ENCODE data around the gene CD24.
A peak's percentile ranks its signal among the peaks of the same experiment; 100 is the strongest.

Gene CD24

GRCh38 chr6:106925948-106926347, 48.6 kb downstream of the CD24 start:
- H3K79me1 ChIP-seq (ENCODE audit: low read length): no peaks in the 10 kb centered on the region
- H3K27me3 ChIP-seq (ENCODE audit: insufficient read depth, low read length, poor library complexity): no peaks in the 10 kb centered on the region
- H3K79me2 ChIP-seq (ENCODE audit: control insufficient read depth, insufficient read depth, low read length): no peaks in the 10 kb centered on the region
- no peak overlapping the region for H3K4me2 ChIP-seq (ENCODE audit: low read length)
- DNase-seq: no peak
- no peak overlapping the region for H3K4ac ChIP-seq (ENCODE audit: low read depth, low read length)
- H2BK5ac ChIP-seq (ENCODE audit: low read length): no peak overlapping the region
- no peak overlapping the region for H2BK15ac ChIP-seq (replicated peaks; ENCODE audit: low read depth)
- no peak overlapping the region for H3K18ac ChIP-seq (ENCODE audit: low read length)
- H3K36me3 ChIP-seq (ENCODE audit: control insufficient read depth, insufficient read depth, low read length): no peaks in the 10 kb centered on the region
- no peak overlapping the region for H3K4me3 ChIP-seq (ENCODE audit: low read length)
- no peak overlapping the region for H2BK120ac ChIP-seq (ENCODE audit: low read depth, low read length)
- no peak overlapping the region for H3K27ac ChIP-seq (ENCODE audit: low read depth, low read length)
- no CpG with 5 or more reads among the region's 3 CpGs for WGBS (ENCODE audit: extremely low coverage, insufficient coverage, low lambda C conversion rate)
- no peak overlapping the region for H4K8ac ChIP-seq (ENCODE audit: low read depth, low read length)
- H4K5ac ChIP-seq (ENCODE audit: low read length): no peak overlapping the region
- H3K56ac ChIP-seq (ENCODE audit: low read length): no peak overlapping the region
- no peak overlapping the region for H3K23ac ChIP-seq (ENCODE audit: low read length)
- no peaks in the 10 kb centered on the region for H3K4me1 ChIP-seq (ENCODE audit: control insufficient read depth, low read depth, low read length)
- no peak overlapping the region for H3K9ac ChIP-seq (ENCODE audit: low read length)
- H2AK5ac ChIP-seq (ENCODE audit: low read length): no peak overlapping the region

- H4K5ac ChIP-seq (ENCODE audit: low read length): no peak overlapping the region
- no peak overlapping the region for H3K4me3 ChIP-seq (ENCODE audit: low read length)
- H2BK15ac ChIP-seq (replicated peaks; ENCODE audit: low read depth): no peak overlapping the region
- no peak overlapping the region for H3K56ac ChIP-seq (ENCODE audit: low read length)
- H3K79me2 ChIP-seq (ENCODE audit: control insufficient read depth, insufficient read depth, low read length): no peaks in the 10 kb centered on the region
- no peak overlapping the region for H2BK5ac ChIP-seq (ENCODE audit: low read length)
- H3K4me1 ChIP-seq (ENCODE audit: control insufficient read depth, low read depth, low read length): no peaks in the 10 kb centered on the region
- H3K4ac ChIP-seq (ENCODE audit: low read depth, low read length): no peak overlapping the region
- DNase-seq: no peak
- no peak overlapping the region for H3K27ac ChIP-seq (ENCODE audit: low read depth, low read length)
- H3K4me2 ChIP-seq (ENCODE audit: low read length): no peak overlapping the region
- H3K36me3 ChIP-seq (ENCODE audit: control insufficient read depth, insufficient read depth, low read length): no peaks in the 10 kb centered on the region
- H2AK5ac ChIP-seq (ENCODE audit: low read length): no peak overlapping the region
- H2BK120ac ChIP-seq (ENCODE audit: low read depth, low read length): no peak overlapping the region
- no peak overlapping the region for H4K8ac ChIP-seq (ENCODE audit: low read depth, low read length)
- H3K23ac ChIP-seq (ENCODE audit: low read length): peak overlapping the region; percentile 45
- WGBS (ENCODE audit: extremely low coverage, insufficient coverage, low lambda C conversion rate): no CpG with 5 or more reads among the region's 17 CpGs
- H3K27me3 ChIP-seq (ENCODE audit: insufficient read depth, low read length, poor library complexity): no peaks in the 10 kb centered on the region
- H3K18ac ChIP-seq (ENCODE audit: low read length): no peak overlapping the region
- H3K79me1 ChIP-seq (ENCODE audit: low read length): no peaks in the 10 kb centered on the region
- no peak overlapping the region for H3K9ac ChIP-seq (ENCODE audit: low read length)
Observed at GRCh38 chr6:106924694-106925523, 49.6 kb downstream of the CD24 start.

GRCh38 chr6:106922626-106923025, 51.9 kb downstream of the CD24 start:
- no peak overlapping the region for H3K27ac ChIP-seq (ENCODE audit: low read depth, low read length)

More at GRCh38 chr6:106922626-106923025, 51.9 kb downstream of the CD24 start:
- Histone ChIP-seq H3K4me3 (ENCODE audit: low read length) (no peak overlapping the region), H3K4me1 (ENCODE audit: control insufficient read depth, low read depth, low read length) (no peaks in the 10 kb centered on the region), H3K4me2 (ENCODE audit: low read length) (no peak overlapping the region), H2AK5ac (ENCODE audit: low read length) (no peak overlapping the region), H3K36me3 (ENCODE audit: control insufficient read depth, insufficient read depth, low read length) (no peaks in the 10 kb centered on the region), H3K79me1 (ENCODE audit: low read length) (no peaks in the 10 kb centered on the region), H4K5ac (ENCODE audit: low read length) (no peak overlapping the region), H3K4ac (ENCODE audit: low read depth, low read length) (no peak overlapping the region), H3K56ac (ENCODE audit: low read length) (no peak overlapping the region), H3K23ac (ENCODE audit: low read length) (no peak overlapping the region), H4K8ac (ENCODE audit: low read depth, low read length) (no peak overlapping the region), H3K9ac (ENCODE audit: low read length) (no peak overlapping the region), H2BK5ac (ENCODE audit: low read length) (no peak overlapping the region), H3K79me2 (ENCODE audit: control insufficient read depth, insufficient read depth, low read length) (no peaks in the 10 kb centered on the region), H3K18ac (ENCODE audit: low read length) (no peak overlapping the region), H2BK120ac (ENCODE audit: low read depth, low read length) (no peak overlapping the region), H2BK15ac (replicated peaks; ENCODE audit: low read depth) (no peak overlapping the region), H3K27me3 (ENCODE audit: insufficient read depth, low read length, poor library complexity) (no peaks in the 10 kb centered on the region)
- DNase-seq: no peak
- WGBS (ENCODE audit: extremely low coverage, insufficient coverage, low lambda C conversion rate): no CpG with 5 or more reads among the region's 4 CpGs
